Mucosa of stomach (tissue), 1 donor: Measurements from ENCODE around the gene ITM2B.

Experiments used
- H3K27me3 ChIP-seq: one replicate; pipeline ENCODE4 v1.7.0; 2013; ENCODE audit warnings: mild to moderate bottlenecking, low read length; ENCODE audit not compliant: control insufficient read depth, insufficient read depth
- H3K36me3 ChIP-seq: one replicate; pipeline ENCODE4 v1.7.0; 2013; ENCODE audit warnings: low read length; ENCODE audit not compliant: control insufficient read depth, insufficient read depth
- H3K4me1 ChIP-seq: one replicate; pipeline ENCODE4 v1.7.0; 2013; ENCODE audit warnings: mild to moderate bottlenecking, low read length; ENCODE audit not compliant: control insufficient read depth, insufficient read depth
- H3K4me3 ChIP-seq: one replicate; pipeline ENCODE4 v1.7.0; 2013; ENCODE audit warnings: low read length
- H3K9ac ChIP-seq: one replicate; pipeline ENCODE4 v1.7.0; 2013; ENCODE audit warnings: mild to moderate bottlenecking, low read length, moderate library complexity
- H3K9me3 ChIP-seq: one replicate; pipeline ENCODE4 v1.7.0; 2013; ENCODE audit warnings: mild to moderate bottlenecking, low read length, moderate library complexity; ENCODE audit not compliant: control insufficient read depth
- donor health status: Pancreatic carcinoma.

Gene ITM2B

GRCh38 chr13:48249018-48249417 is 16.0 kb downstream of the ITM2B start:
- peaks cover 11% of the 10 kb centered on the region for H3K4me1 ChIP-seq
- H3K9ac ChIP-seq = no peak overlapping the region
- no peaks in the 10 kb centered on the region for H3K9me3 ChIP-seq
- no peaks in the 10 kb centered on the region for H3K36me3 ChIP-seq
- no peak overlapping the region for H3K4me3 ChIP-seq
- H3K27me3 ChIP-seq = no peaks in the 10 kb centered on the region

- no peaks in the 10 kb centered on the region for H3K36me3 ChIP-seq
- H3K4me3 ChIP-seq = no peak overlapping the region
- no peaks in the 10 kb centered on the region for H3K9me3 ChIP-seq
- peaks cover 14% of the 10 kb centered on the region for H3K4me1 ChIP-seq
- no peaks in the 10 kb centered on the region for H3K27me3 ChIP-seq
- H3K9ac ChIP-seq = no peak overlapping the region
Observed at GRCh38 chr13:48251611-48252081, 18.6 kb downstream of the ITM2B start.

GRCh38 chr13:48252176-48252575 is 19.2 kb downstream of the ITM2B start:
- peaks cover 14% of the 10 kb centered on the region for H3K4me1 ChIP-seq
- H3K4me3 ChIP-seq = no peak overlapping the region
- no peaks in the 10 kb centered on the region for H3K36me3 ChIP-seq
- H3K9me3 ChIP-seq = no peaks in the 10 kb centered on the region
- no peaks in the 10 kb centered on the region for H3K27me3 ChIP-seq
- H3K9ac ChIP-seq = no peak overlapping the region

GRCh38 chr13:48253849-48254248 is 20.8 kb downstream of the ITM2B start:
- no peak overlapping the region for H3K9ac ChIP-seq
- no peak overlapping the region for H3K4me3 ChIP-seq
- H3K27me3 ChIP-seq = no peaks in the 10 kb centered on the region
- no peaks in the 10 kb centered on the region for H3K36me3 ChIP-seq
- H3K4me1 ChIP-seq = peaks cover 19% of the 10 kb centered on the region
- H3K9me3 ChIP-seq = no peaks in the 10 kb centered on the region

- Histone ChIP-seq H3K27me3 (no peaks in the 10 kb centered on the region), H3K4me3 (no peak overlapping the region), H3K36me3 (no peaks in the 10 kb centered on the region), H3K9ac (no peak overlapping the region), H3K9me3 (no peaks in the 10 kb centered on the region), H3K4me1 (peaks cover 19% of the 10 kb centered on the region)
Observed at GRCh38 chr13:48255090-48255489, 22.1 kb downstream of the ITM2B start.

- H3K36me3 ChIP-seq = no peaks in the 10 kb centered on the region
- no peaks in the 10 kb centered on the region for H3K27me3 ChIP-seq
- peaks cover 18% of the 10 kb centered on the region for H3K4me1 ChIP-seq
- no peak overlapping the region for H3K4me3 ChIP-seq
- no peak overlapping the region for H3K9ac ChIP-seq
- no peaks in the 10 kb centered on the region for H3K9me3 ChIP-seq
Observed at GRCh38 chr13:48255954-48256353, 22.9 kb downstream of the ITM2B start.

- no peak overlapping the region for H3K4me3 ChIP-seq
- H3K27me3 ChIP-seq = no peaks in the 10 kb centered on the region
- peaks cover 10% of the 10 kb centered on the region for H3K4me1 ChIP-seq
- no peaks in the 10 kb centered on the region for H3K36me3 ChIP-seq
- no peaks in the 10 kb centered on the region for H3K9me3 ChIP-seq
- H3K9ac ChIP-seq = no peak overlapping the region
Observed at GRCh38 chr13:48258002-48258401, 25.0 kb downstream of the ITM2B start.

GRCh38 chr13:48258430-48258829 is 25.4 kb downstream of the ITM2B start:
- Histone ChIP-seq H3K4me3 (no peak overlapping the region), H3K36me3 (peaks cover 4% of the 10 kb centered on the region), H3K9me3 (no peaks in the 10 kb centered on the region), H3K4me1 (peaks cover 10% of the 10 kb centered on the region), H3K9ac (no peak overlapping the region), H3K27me3 (no peaks in the 10 kb centered on the region)

- Histone ChIP-seq H3K9ac (no peak overlapping the region), H3K4me3 (no peak overlapping the region), H3K36me3 (peaks cover 6% of the 10 kb centered on the region), H3K4me1 (peaks cover 5% of the 10 kb centered on the region), H3K27me3 (no peaks in the 10 kb centered on the region), H3K9me3 (no peaks in the 10 kb centered on the region)
Observed at GRCh38 chr13:48260970-48261369, 28.0 kb downstream of the ITM2B start.

- Histone ChIP-seq H3K4me1 (peaks cover 5% of the 10 kb centered on the region), H3K4me3 (no peak overlapping the region), H3K9ac (no peak overlapping the region), H3K9me3 (no peaks in the 10 kb centered on the region), H3K27me3 (no peaks in the 10 kb centered on the region), H3K36me3 (peaks cover 6% of the 10 kb centered on the region)
Observed at GRCh38 chr13:48263196-48263595, 30.2 kb downstream of the ITM2B start.

- H3K4me3 ChIP-seq = no peak overlapping the region
- no peak overlapping the region for H3K9ac ChIP-seq
- no peaks in the 10 kb centered on the region for H3K27me3 ChIP-seq
- no peaks in the 10 kb centered on the region for H3K4me1 ChIP-seq
- peaks cover 6% of the 10 kb centered on the region for H3K36me3 ChIP-seq
- no peaks in the 10 kb centered on the region for H3K9me3 ChIP-seq
Observed at GRCh38 chr13:48264058-48264457, 31.1 kb downstream of the ITM2B start.

GRCh38 chr13:48265217-48265815 is 32.3 kb downstream of the ITM2B start:
- Histone ChIP-seq H3K27me3 (no peaks in the 10 kb centered on the region), H3K4me3 (no peak overlapping the region), H3K9me3 (no peaks in the 10 kb centered on the region), H3K9ac (no peak overlapping the region), H3K4me1 (no peaks in the 10 kb centered on the region), H3K36me3 (peaks cover 6% of the 10 kb centered on the region)

GRCh38 chr13:48266150-48266549 is 33.1 kb downstream of the ITM2B start:
- H3K27me3 ChIP-seq = no peaks in the 10 kb centered on the region
- no peaks in the 10 kb centered on the region for H3K9me3 ChIP-seq
- H3K4me1 ChIP-seq = no peaks in the 10 kb centered on the region
- no peak overlapping the region for H3K4me3 ChIP-seq
- H3K36me3 ChIP-seq = peaks cover 6% of the 10 kb centered on the region
- no peak overlapping the region for H3K9ac ChIP-seq
